WTC11 (cell line): ENCODE data around the gene LPP. TPM values are rescaled to one million over a fixed set of nuclear protein-coding genes. Genes with fewer than 3 reads are reported as not detected.

Experiments used
- ATAC-seq: fragments of 200-7000 bp; cut with Tn5 transposase; 2 replicates; pipeline ENCODE4 v1.10.0; 2021; ENCODE audit warnings: mild to moderate bottlenecking, moderate library complexity
- CTCF ChIA-PET: fragments of 300-600 bp; sonication (Branson Sonifier 250); formaldehyde crosslinking; loops from one replicate; lab custom pipeline; 2021; ENCODE audit warnings: antibody characterized with exemption; lab: Charles Lee
- POLR2A ChIA-PET: fragments of 350-600 bp; sonication (Branson Sonifier 250); formaldehyde crosslinking; loops from one replicate; lab custom pipeline; 2021; ENCODE audit warnings: antibody characterized with exemption; lab: Charles Lee
- DNase-seq: peaks from one replicate; pipeline ENCODE4 v3.0.0; 2021; ENCODE audit warnings: low spot score
- H3K27ac Mint-ChIP-seq: 2 replicates; pipeline ENCODE4 v1.8.0; 2021; ENCODE audit warnings: mixed read lengths
- H3K27me3 Mint-ChIP-seq: 2 replicates; pipeline ENCODE4 v1.8.0; 2021; ENCODE audit warnings: low read depth, mild to moderate bottlenecking, moderate library complexity, mixed read lengths
- H3K36me3 Mint-ChIP-seq: 2 replicates; pipeline ENCODE4 v1.8.0; 2021; ENCODE audit warnings: mixed read lengths
- H3K4me1 Mint-ChIP-seq: 2 replicates; pipeline ENCODE4 v1.8.0; 2022; ENCODE audit warnings: mixed read lengths
- H3K4me3 Mint-ChIP-seq: 2 replicates; pipeline ENCODE4 v1.8.0; 2021; ENCODE audit warnings: mild to moderate bottlenecking, moderate library complexity, mixed read lengths
- H3K9me3 Mint-ChIP-seq: 2 replicates; pipeline ENCODE4 v1.8.0; 2021; ENCODE audit warnings: mixed read lengths
- ELF4 ChIP-seq: sonication (generic); formaldehyde crosslinking; IDR thresholded peaks from 2 replicates; pipeline ENCODE4 v1.8.1; 2022; ENCODE audit warnings: low read depth, mild to moderate bottlenecking, moderate library complexity, missing genetic modification reagents
- ETV6 ChIP-seq: sonication (generic); formaldehyde crosslinking; IDR thresholded peaks from 2 replicates; pipeline ENCODE4 v1.8.1; 2022; ENCODE audit warnings: mild to moderate bottlenecking, missing genetic modification reagents
- GTF2I ChIP-seq: fragments of 250-450 bp; sonication (Bioruptor Pico); conservative IDR thresholded peaks from 2 replicates; pipeline ENCODE4 v1.4.0; 2021; ENCODE audit warnings: mild to moderate bottlenecking
- HMGA2 ChIP-seq: fragments of 250-450 bp; sonication (Bioruptor Pico); IDR thresholded peaks from 2 replicates; pipeline ENCODE4 v1.4.0; 2021; ENCODE audit warnings: mild to moderate bottlenecking, moderate library complexity
- JAZF1 ChIP-seq: fragments of 250-450 bp; sonication (Bioruptor Pico); IDR thresholded peaks from 2 replicates; pipeline ENCODE4 v1.9.0; 2021; ENCODE audit warnings: moderate library complexity, mild to moderate bottlenecking, inconsistent platforms
- JUN ChIP-seq: sonication (generic); formaldehyde crosslinking; IDR thresholded peaks from 2 replicates; pipeline ENCODE4 v1.8.0; 2023; ENCODE audit warnings: mild to moderate bottlenecking, missing genetic modification reagents
- NR2C2 ChIP-seq: sonication (generic); formaldehyde crosslinking; IDR thresholded peaks from 2 replicates; pipeline ENCODE4 v1.8.0; 2022; ENCODE audit warnings: mild to moderate bottlenecking, missing genetic modification reagents
- TEAD1 ChIP-seq: sonication (generic); formaldehyde crosslinking; IDR thresholded peaks from 2 replicates; pipeline ENCODE4 v1.8.0; 2022; ENCODE audit warnings: mild to moderate bottlenecking, missing genetic modification reagents
- TP53 ChIP-seq: sonication (generic); formaldehyde crosslinking; IDR thresholded peaks from 2 replicates; pipeline ENCODE4 v1.8.1; 2023; ENCODE audit warnings: mild to moderate bottlenecking, missing genetic modification reagents
- ZNF219 ChIP-seq: sonication (generic); formaldehyde crosslinking; IDR thresholded peaks from 2 replicates; pipeline ENCODE4 v1.8.0; 2023; ENCODE audit warnings: missing genetic modification reagents, mild to moderate bottlenecking, borderline replicate concordance
- ZNF263 ChIP-seq: sonication (generic); formaldehyde crosslinking; IDR thresholded peaks from 2 replicates; pipeline ENCODE4 v1.8.1; 2022; ENCODE audit warnings: low read depth, mild to moderate bottlenecking, moderate library complexity, missing genetic modification reagents
- total RNA-seq: library from RNA; stranded (reverse); gene quantifications from 3 replicates; pipeline ENCODE4 v1.2.3, GENCODE V29; 2021
- TF ChIP-seq, protein P1 (sequence below): sonication (generic); formaldehyde crosslinking; IDR thresholded peaks from 2 replicates; pipeline ENCODE4 v1.8.0; 2023; ENCODE audit warnings: mild to moderate bottlenecking, missing genetic modification reagents
- TF ChIP-seq, protein P2 (sequence below): sonication (generic); formaldehyde crosslinking; IDR thresholded peaks from 2 replicates; pipeline ENCODE4 v1.8.0; 2022; ENCODE audit warnings: mild to moderate bottlenecking, missing genetic modification reagents
- TF ChIP-seq, protein P3 (sequence below): fragments of 200-600 bp; IDR thresholded peaks from 2 replicates; pipeline ENCODE4 v1.8.0; 2022; ENCODE audit warnings: antibody characterized with exemption
- TF ChIP-seq, protein P4 (sequence below): sonication (generic); formaldehyde crosslinking; IDR thresholded peaks from 2 replicates; pipeline ENCODE4 v1.8.1; 2022; ENCODE audit warnings: missing genetic modification reagents, borderline replicate concordance
- TF ChIP-seq, protein P5 (sequence below): sonication (generic); formaldehyde crosslinking; conservative IDR thresholded peaks from 2 replicates; pipeline ENCODE4 v1.8.1; 2022; ENCODE audit warnings: mild to moderate bottlenecking, missing genetic modification reagents
- TF ChIP-seq, protein P6 (sequence below): sonication (generic); formaldehyde crosslinking; IDR thresholded peaks from 2 replicates; pipeline ENCODE4 v1.8.1; 2023; ENCODE audit warnings: mild to moderate bottlenecking, missing genetic modification reagents, moderate library complexity
- TF ChIP-seq, protein P7 (sequence below): fragments of 250-450 bp; sonication (Bioruptor Pico); IDR thresholded peaks from 2 replicates; pipeline ENCODE4 v1.9.0; 2021; ENCODE audit warnings: mild to moderate bottlenecking, borderline replicate concordance

LPP gene
- total RNA-seq, 1 experiment from 2014 or later = 49.6 TPM

DNA sequence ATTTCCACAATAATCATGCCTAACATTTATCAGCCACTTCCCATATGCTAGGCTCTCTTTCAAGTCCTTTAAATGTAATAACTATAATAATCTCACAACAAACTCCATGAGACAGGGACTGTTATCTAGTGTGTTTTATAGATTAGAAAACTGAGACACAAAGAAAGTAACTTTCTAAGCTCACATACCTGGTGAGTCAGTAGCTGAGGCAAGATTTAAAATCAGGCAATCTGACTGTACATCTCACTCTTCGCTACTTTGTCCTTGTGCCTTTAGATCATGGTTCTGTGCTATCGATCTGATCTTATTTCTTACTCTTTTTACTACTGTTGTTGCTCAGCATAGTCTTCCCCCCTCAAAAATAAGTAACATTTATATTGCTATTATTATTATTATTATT is 295.5 kb downstream of the LPP start (continued):
- TF ChIP-seq, protein P1, sequence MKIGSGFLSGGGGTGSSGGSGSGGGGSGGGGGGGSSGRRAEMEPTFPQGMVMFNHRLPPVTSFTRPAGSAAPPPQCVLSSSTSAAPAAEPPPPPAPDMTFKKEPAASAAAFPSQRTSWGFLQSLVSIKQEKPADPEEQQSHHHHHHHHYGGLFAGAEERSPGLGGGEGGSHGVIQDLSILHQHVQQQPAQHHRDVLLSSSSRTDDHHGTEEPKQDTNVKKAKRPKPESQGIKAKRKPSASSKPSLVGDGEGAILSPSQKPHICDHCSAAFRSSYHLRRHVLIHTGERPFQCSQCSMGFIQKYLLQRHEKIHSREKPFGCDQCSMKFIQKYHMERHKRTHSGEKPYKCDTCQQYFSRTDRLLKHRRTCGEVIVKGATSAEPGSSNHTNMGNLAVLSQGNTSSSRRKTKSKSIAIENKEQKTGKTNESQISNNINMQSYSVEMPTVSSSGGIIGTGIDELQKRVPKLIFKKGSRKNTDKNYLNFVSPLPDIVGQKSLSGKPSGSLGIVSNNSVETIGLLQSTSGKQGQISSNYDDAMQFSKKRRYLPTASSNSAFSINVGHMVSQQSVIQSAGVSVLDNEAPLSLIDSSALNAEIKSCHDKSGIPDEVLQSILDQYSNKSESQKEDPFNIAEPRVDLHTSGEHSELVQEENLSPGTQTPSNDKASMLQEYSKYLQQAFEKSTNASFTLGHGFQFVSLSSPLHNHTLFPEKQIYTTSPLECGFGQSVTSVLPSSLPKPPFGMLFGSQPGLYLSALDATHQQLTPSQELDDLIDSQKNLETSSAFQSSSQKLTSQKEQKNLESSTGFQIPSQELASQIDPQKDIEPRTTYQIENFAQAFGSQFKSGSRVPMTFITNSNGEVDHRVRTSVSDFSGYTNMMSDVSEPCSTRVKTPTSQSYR (CRISPR knock-in tag) = no peak
- no peak for TF ChIP-seq ZNF263 (CRISPR knock-in tag)
- TF ChIP-seq, protein P2, sequence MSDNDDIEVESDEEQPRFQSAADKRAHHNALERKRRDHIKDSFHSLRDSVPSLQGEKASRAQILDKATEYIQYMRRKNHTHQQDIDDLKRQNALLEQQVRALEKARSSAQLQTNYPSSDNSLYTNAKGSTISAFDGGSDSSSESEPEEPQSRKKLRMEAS (CRISPR knock-in tag) = no peak

DNA sequence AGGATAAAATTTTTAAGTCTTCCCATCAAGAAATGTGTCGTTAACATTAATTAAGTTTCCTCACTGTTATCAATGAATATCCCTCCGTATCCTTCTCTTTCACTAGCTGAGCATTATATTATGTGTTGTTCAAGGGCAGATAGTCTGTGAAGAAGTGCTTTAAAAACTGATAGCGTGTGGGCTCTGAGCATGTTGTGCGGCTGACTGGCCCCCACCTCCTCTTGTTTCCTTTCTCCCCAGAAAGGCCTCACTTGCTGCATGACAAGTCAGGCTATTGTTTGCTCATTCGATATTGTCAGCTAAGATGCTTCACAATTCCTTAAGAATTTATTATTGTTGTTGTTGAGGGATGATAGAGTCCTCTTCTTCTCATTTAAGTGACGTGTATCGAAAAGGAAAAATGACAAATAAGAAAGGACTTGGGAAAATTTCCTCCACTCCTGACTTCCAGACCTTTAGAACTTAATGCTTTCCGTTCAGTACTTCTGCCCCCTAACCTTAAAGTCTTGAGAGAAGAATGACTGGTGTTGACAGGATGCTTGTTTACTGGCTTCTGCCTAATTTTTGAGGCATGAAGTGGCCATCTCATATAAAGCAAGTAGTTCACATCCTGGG is 298.3 kb downstream of the LPP start:
- H3K9me3 Mint-ChIP-seq = no peaks in the 10 kb centered on the region
- ATAC-seq (no peak), DNase-seq (no peak)
- CTCF ChIA-PET = no interaction called here
- H3K4me1 Mint-ChIP-seq = no peaks in the 10 kb centered on the region
- no peak for TF ChIP-seq ETV6 (CRISPR knock-in tag)
- TF ChIP-seq ZNF219 = no peak
- TF ChIP-seq JAZF1 (CRISPR knock-in tag) = no peak
- TF ChIP-seq, protein P3, sequence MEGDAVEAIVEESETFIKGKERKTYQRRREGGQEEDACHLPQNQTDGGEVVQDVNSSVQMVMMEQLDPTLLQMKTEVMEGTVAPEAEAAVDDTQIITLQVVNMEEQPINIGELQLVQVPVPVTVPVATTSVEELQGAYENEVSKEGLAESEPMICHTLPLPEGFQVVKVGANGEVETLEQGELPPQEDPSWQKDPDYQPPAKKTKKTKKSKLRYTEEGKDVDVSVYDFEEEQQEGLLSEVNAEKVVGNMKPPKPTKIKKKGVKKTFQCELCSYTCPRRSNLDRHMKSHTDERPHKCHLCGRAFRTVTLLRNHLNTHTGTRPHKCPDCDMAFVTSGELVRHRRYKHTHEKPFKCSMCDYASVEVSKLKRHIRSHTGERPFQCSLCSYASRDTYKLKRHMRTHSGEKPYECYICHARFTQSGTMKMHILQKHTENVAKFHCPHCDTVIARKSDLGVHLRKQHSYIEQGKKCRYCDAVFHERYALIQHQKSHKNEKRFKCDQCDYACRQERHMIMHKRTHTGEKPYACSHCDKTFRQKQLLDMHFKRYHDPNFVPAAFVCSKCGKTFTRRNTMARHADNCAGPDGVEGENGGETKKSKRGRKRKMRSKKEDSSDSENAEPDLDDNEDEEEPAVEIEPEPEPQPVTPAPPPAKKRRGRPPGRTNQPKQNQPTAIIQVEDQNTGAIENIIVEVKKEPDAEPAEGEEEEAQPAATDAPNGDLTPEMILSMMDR = no peak
- no peak for TF ChIP-seq GTF2I (CRISPR knock-in tag)
- TF ChIP-seq ELF4 (CRISPR knock-in tag) = no peak
- no peak for TF ChIP-seq JUN
- TF ChIP-seq, protein P4, sequence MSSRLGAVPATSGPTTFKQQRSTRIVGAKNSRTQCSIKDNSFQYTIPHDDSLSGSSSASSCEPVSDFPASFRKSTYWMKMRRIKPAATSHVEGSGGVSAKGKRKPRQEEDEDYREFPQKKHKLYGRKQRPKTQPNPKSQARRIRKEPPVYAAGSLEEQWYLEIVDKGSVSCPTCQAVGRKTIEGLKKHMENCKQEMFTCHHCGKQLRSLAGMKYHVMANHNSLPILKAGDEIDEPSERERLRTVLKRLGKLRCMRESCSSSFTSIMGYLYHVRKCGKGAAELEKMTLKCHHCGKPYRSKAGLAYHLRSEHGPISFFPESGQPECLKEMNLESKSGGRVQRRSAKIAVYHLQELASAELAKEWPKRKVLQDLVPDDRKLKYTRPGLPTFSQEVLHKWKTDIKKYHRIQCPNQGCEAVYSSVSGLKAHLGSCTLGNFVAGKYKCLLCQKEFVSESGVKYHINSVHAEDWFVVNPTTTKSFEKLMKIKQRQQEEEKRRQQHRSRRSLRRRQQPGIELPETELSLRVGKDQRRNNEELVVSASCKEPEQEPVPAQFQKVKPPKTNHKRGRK (CRISPR knock-in tag) = no peak
- TF ChIP-seq, protein P5, sequence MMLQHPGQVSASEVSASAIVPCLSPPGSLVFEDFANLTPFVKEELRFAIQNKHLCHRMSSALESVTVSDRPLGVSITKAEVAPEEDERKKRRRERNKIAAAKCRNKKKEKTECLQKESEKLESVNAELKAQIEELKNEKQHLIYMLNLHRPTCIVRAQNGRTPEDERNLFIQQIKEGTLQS (CRISPR knock-in tag) = no peak
- no peak for TF ChIP-seq HMGA2 (CRISPR knock-in tag)
- no peak for TF ChIP-seq TEAD1 (CRISPR knock-in tag)
- no peak for TF ChIP-seq NR2C2
- TF ChIP-seq, protein P6, sequence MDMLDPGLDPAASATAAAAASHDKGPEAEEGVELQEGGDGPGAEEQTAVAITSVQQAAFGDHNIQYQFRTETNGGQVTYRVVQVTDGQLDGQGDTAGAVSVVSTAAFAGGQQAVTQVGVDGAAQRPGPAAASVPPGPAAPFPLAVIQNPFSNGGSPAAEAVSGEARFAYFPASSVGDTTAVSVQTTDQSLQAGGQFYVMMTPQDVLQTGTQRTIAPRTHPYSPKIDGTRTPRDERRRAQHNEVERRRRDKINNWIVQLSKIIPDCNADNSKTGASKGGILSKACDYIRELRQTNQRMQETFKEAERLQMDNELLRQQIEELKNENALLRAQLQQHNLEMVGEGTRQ (CRISPR knock-in tag) = no peak
- no peak for TF ChIP-seq TP53
- TF ChIP-seq, protein P7, sequence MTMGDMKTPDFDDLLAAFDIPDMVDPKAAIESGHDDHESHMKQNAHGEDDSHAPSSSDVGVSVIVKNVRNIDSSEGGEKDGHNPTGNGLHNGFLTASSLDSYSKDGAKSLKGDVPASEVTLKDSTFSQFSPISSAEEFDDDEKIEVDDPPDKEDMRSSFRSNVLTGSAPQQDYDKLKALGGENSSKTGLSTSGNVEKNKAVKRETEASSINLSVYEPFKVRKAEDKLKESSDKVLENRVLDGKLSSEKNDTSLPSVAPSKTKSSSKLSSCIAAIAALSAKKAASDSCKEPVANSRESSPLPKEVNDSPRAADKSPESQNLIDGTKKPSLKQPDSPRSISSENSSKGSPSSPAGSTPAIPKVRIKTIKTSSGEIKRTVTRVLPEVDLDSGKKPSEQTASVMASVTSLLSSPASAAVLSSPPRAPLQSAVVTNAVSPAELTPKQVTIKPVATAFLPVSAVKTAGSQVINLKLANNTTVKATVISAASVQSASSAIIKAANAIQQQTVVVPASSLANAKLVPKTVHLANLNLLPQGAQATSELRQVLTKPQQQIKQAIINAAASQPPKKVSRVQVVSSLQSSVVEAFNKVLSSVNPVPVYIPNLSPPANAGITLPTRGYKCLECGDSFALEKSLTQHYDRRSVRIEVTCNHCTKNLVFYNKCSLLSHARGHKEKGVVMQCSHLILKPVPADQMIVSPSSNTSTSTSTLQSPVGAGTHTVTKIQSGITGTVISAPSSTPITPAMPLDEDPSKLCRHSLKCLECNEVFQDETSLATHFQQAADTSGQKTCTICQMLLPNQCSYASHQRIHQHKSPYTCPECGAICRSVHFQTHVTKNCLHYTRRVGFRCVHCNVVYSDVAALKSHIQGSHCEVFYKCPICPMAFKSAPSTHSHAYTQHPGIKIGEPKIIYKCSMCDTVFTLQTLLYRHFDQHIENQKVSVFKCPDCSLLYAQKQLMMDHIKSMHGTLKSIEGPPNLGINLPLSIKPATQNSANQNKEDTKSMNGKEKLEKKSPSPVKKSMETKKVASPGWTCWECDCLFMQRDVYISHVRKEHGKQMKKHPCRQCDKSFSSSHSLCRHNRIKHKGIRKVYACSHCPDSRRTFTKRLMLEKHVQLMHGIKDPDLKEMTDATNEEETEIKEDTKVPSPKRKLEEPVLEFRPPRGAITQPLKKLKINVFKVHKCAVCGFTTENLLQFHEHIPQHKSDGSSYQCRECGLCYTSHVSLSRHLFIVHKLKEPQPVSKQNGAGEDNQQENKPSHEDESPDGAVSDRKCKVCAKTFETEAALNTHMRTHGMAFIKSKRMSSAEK (CRISPR knock-in tag) = no peak
- H3K36me3 Mint-ChIP-seq = no peaks in the 10 kb centered on the region
- H3K27ac Mint-ChIP-seq = no peak overlapping the region
- POLR2A ChIA-PET = no interaction called here
- H3K27me3 Mint-ChIP-seq = no peaks in the 10 kb centered on the region
- H3K4me3 Mint-ChIP-seq = no peak overlapping the region
